HG03520 (cell line): ENCODE data around the gene PTPRE.
"Not testable (repeated sequence)": the region's sequence is repeated elsewhere in the genome, so short reads cannot be mapped to it uniquely, and the experiment has no call there.

Experiments
- ATAC-seq: cut with Tn5 transposase; IDR thresholded peaks from one replicate; pipeline ENCODE4 v1.9.1; 2021; ENCODE audit warnings: mild to moderate bottlenecking, moderate library complexity; ENCODE audit not compliant: unreplicated experiment

Gene PTPRE

DNA sequence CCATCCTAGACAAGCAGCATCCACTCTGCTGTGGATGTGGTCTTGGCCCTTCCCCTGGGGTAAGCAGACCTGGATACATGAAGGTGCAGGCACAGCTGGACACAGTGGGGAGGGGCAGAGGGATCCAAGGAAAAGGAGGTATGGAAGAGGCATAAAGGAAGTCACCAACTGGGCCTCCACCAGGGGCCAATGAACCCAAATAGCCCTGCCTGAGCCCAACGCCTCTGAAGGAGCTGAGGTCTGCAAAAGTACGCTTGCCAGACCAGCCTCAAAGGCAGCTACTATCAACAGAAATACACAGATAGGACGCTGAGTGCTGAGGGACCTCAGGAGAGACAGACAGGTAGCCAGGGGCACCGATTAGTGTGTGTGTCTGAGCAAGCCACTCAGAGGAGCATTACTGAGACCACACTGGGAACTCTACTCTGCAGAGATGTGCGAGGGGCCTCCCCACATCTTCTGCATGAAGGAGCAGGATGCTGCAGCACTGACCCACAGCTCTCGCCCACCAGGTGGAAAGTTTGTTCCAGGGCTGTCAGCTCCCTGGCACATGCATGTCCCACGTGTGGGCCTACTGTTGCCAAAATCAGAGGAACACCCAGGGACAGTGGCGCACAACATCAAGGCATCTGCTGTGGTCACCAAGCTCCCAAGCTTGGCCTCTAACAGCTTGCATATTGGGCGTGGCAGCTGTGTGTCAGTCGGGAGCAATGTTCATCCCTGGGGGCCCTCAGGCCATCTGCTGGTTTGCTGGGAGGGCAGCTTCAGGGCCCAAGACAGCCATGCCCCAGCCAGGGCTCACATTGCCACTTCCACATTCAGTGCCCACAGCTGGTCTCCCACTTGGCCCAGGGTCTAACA, 179.3 kb downstream of the PTPRE start:
- no peak for ATAC-seq

DNA sequence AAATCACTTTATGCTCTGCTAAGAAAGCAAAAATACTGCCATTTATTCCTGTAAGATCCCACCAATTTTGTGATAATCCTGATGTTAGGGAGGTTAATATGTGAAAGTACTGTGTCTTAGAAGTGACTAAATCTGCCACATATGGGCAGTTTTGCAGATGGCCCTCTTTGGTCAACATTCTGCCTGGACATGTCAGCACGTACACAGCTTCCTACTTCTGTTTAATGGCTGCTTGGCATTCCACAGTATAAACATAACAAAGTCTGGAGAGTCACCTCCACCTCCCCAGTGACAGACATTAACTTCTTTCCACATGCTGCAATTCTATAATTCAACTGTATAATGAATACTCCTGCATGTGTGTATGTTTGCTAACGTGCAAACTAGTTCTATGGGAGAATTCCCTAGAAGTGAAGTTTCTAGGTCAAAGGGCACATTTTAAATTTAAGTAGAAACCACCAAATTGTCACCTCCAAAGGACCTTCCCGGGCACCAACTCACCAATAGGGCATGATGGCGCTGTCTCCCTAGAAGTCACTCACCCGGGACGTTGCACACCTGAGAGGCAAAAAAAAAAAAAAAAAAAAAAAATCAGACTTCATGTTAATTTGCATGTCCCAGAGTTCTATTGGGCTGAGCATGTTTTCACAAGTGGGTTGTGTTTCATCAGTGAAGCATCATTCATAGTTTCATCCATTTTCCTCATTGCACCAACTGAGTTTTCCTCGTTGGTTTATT, 180.4 kb downstream of the PTPRE start:
- no peak for ATAC-seq

DNA sequence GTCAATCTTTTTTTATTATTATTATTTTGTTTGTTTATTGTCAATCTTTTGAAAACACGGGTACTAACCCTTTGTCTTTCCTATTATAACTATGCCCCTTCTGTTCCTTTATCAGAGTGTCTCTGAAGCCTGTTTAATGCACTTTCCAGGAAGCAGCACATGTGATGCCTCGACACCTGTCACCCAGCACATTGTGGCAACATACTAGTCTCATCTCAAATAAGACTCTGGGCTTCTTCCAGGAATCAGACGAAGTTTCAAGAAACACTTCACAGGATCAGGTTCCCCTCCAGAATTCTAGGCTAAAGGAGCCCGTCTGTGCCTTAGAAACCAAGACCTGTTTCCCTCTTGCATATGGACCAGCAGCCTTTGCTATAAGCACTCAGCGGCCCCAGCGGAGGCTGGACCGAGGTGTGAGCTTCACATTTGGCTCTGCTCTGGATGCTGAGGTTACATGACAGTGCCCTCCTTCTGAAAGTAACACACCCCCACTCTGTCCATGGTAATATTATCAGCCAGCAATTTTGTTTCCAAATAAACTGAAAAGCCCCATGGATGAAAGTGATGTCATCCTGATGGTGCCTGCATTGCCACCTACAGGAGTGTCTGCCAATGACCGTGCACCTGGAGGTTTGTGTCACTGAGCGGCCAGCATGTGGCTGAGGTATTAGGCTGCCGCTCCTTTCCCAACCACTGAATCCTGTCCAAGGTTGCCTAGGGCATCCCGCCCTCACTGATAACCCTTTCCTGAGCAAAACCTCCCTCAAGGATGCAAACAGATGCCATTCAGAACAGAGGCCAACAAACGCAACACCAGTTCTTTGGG, 181.2 kb downstream of the PTPRE start:
- ATAC-seq, result no peak

- ATAC-seq, result no peak
Observed at GRCh38 chr10:128091636-128092210, 184.8 kb downstream of the PTPRE start.

DNA sequence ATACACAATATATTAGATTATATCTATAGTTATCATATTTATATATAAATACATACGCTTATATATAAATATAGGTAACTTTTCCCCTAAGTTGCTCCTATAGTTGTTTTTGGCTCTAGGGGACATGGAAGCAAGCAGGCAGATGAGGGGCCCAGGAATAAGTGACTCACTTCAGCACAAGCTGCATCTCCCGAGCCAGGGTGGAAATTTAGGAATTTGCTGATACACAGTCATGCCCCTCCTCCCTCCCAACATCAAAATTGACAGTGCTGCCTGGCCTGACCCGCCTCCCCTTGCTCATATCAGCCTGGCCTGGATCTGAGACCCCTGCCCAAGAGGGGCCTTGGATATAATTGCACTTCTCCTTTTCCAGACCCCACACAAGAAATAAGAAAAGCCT, 185.6 kb downstream of the PTPRE start:
- no peak for ATAC-seq

DNA sequence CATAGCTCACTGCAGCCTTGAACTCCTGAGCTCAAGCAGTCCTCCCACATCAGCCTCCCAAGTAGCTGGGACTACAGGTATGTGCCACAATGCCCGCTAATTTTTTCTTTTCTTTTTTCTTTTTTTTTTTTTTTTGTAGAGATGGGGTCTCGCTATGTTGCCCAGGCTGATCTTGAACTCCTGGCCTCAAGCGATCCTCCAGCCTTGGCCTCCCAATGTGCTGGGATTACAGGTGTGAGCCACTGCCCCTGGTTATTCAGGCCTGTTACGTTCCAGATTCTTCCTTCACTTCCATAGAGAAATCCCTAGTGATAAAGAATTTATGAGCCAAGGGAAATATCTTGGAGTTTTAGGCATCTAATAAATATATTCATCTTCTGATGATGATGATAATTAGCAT, 187.7 kb downstream of the PTPRE start:
- not testable (repeated sequence) for ATAC-seq

- no peak for ATAC-seq
Observed at GRCh38 chr10:128095027-128095752, 188.3 kb downstream of the PTPRE start.

GRCh38 chr10:128095753-128096469, 189.0 kb downstream of the PTPRE start:
- no peak for ATAC-seq

- ATAC-seq, result no peak
Observed at GRCh38 chr10:128096486-128097199, 189.7 kb downstream of the PTPRE start.

- no peak for ATAC-seq
Observed at GRCh38 chr10:128097783-128098182, 190.9 kb downstream of the PTPRE start.

- no peak for ATAC-seq
Observed at GRCh38 chr10:128098631-128099030, 191.7 kb downstream of the PTPRE start.

- no peak for ATAC-seq
Observed at GRCh38 chr10:128099901-128100300, 193.0 kb downstream of the PTPRE start.

DNA sequence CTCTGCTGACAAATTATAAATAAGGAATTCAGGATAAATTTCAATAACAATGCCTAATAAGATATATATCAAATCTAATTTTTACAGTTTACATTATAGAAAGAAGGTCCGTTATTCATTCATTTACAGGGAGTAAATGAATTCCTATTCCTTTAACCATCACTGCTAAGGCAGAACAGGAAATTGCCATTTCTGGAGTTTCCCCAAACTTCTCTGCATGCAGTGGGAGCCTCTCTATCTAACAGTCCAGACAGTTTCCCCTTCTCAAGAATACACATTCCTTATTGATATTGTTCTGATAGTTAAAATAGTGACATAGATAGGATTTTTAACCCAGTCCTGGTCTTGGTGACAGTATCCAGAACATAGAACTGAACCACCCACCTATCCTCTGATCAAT, 195.0 kb downstream of the PTPRE start:
- no peak for ATAC-seq

GRCh38 chr10:128102480-128103228, 195.8 kb downstream of the PTPRE start:
- ATAC-seq, result no peak

DNA sequence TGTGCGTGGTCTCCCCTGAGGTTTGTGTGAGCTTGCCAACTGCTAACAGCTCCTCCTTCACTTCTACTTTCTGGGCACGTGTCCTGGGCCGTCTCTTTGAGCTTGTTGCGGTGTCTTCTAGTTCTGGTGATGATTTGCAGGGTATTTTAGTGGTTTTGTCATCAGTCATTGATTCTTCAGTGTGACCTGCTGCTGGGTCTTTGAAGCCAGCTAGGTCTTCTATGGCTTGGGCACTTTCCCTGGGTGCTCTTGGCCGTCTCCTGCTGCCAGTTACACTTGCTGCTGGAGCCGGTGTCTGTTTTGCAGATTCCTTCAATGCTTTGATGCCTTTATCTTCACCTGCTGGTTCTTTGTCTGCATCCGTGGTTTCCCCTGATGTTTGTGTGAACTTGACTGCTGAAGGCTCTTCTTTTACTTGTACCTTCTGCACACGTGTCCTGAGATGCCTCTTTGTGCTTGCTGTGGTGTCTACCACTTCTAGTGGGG, 196.4 kb downstream of the PTPRE start:
- ATAC-seq, result no peak

GRCh38 chr10:128105383-128105782, 198.5 kb downstream of the PTPRE start:
- ATAC-seq, result no peak

DNA sequence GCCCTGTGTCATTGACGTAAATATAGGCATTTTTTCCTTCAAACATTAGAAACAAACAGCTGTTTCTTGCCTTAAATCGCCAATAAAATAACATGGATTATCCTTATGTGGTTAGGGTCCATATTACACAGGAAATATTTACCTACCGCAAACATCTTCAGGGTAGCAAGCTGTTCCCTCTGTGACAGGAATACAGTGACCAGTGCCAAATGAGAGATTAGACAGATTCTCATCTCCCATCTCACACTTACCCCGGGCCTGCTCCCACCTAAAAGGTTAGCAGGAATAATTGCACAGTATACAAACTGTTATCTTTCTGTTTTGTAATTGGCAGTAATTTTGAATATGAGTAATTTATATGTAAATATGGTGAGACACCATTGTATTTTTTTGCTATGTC, 202.8 kb downstream of the PTPRE start:
- no peak for ATAC-seq

GRCh38 chr10:128110339-128110738, 203.4 kb downstream of the PTPRE start:
- ATAC-seq, result no peak
